Mucosa of descending colon (tissue), 3 donors: ENCODE measurements around the gene IL11RA. TPM values are rescaled to one million over a fixed set of nuclear protein-coding genes. Genes with fewer than 3 reads are reported as not detected.

ENCODE experiments used
- ATAC-seq: fragments of 200-7000 bp; cut with Tn5 transposase; one replicate; pipeline ENCODE4 v1.9.1; 2020; ENCODE audit warnings: mild to moderate bottlenecking, moderate library complexity
- DNase-seq, 3 donors: peaks; one replicate each; pipeline ENCODE4 v3.0.0-alpha.2; 2020
- H3K36me3 ChIP-seq: fragments of 200-600 bp; one replicate; pipeline ENCODE4 v1.8.0; 2021; ENCODE audit warnings: low read depth, mild to moderate bottlenecking
- H3K4me1 ChIP-seq: fragments of 200-600 bp; one replicate; pipeline ENCODE4 v1.8.0; 2021; ENCODE audit warnings: low read depth, mild to moderate bottlenecking
- H3K4me3 ChIP-seq: fragments of 200-600 bp; one replicate; pipeline ENCODE4 v1.8.0; 2021; ENCODE audit warnings: mild to moderate bottlenecking
- H3K9me3 ChIP-seq: fragments of 200-600 bp; one replicate; pipeline ENCODE4 v1.8.0; 2021; ENCODE audit warnings: mild to moderate bottlenecking
- intact Hi-C, 2 donors: fragments of 100-400 bp; cut with DNase I in 1 of 2; cut with micrococcal nuclease in 1 of 2; formaldehyde crosslinking; loops; one replicate each; pipeline versions ENCODE4 v1.11.0 to v1.11.1; 2022; cut with DNase I, micrococcal nuclease
- total RNA-seq, 3 donors: library from RNA; stranded (reverse); fragmentation: NEBNext Ultra II Directional in 2 of 3; extraction: Animal tissue kit (Norgen Biotek cat#: 25700) in 2 of 3; gene quantifications; one replicate each; pipeline versions ENCODE4 v1.2.1 to v1.2.4, GENCODE V29; 2021 to 2023
- TF ChIP-seq, protein P1 (sequence below): fragments of 200-600 bp; IDR thresholded peaks from one replicate; pipeline ENCODE4 v1.8.0; 2022; ENCODE audit warnings: antibody characterized with exemption, mild to moderate bottlenecking
- donor health status: DM: no; HTN: no; CAD: no; lungs with moderate emphysema.
- donor health status: DM: no; HTN: no; CAD: no.
- donor health status: DM: no; HTN: yes; CAD: no.

Gene IL11RA
- total RNA-seq, 3 donors from 2014 or later = 18.8 to 57.4 (median 41.0) TPM

DNA sequence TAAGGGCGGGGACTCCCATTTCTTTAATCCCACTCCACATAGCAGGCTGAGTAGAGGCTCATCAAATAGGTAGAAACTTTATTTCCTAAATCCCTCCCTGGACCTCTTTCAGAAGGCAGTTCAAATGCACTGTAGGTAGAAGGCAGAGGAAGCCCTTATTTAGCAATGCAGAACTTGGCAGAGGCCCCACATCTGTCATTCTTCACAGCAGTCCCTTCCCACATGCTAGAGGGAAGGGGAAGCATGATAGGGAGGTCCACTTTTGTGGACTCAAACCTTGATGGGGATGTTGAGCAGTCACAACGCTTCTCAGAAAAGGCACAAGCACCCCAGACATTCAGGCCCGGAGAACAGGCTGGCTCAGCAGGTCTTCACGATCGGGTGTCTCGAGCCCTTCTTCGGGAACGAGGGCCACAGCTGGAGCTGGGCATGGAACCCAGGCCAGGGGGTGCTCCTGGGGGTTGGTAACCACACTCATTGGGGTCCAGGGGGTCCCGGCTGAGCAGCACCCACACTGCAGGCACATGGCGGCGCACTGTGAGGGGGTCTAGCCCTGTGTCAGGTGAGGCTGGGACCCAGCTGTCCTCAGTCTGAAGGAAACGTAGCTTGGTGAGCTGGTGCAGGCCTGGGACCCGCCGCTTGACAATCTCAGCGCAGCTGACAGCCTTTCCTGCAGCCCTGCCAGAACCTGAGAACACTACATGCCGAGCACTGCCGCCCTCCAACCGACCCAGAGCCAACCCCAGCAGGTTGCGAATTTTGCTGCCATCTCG is 41.4 kb upstream of the IL11RA start:
- Histone ChIP-seq H3K4me3 (no peak overlapping the region), H3K4me1 (peaks cover 4% of the 10 kb centered on the region), H3K36me3 (no peaks in the 10 kb centered on the region), H3K9me3 (no peaks in the 10 kb centered on the region)
- TF ChIP-seq, protein P1, sequence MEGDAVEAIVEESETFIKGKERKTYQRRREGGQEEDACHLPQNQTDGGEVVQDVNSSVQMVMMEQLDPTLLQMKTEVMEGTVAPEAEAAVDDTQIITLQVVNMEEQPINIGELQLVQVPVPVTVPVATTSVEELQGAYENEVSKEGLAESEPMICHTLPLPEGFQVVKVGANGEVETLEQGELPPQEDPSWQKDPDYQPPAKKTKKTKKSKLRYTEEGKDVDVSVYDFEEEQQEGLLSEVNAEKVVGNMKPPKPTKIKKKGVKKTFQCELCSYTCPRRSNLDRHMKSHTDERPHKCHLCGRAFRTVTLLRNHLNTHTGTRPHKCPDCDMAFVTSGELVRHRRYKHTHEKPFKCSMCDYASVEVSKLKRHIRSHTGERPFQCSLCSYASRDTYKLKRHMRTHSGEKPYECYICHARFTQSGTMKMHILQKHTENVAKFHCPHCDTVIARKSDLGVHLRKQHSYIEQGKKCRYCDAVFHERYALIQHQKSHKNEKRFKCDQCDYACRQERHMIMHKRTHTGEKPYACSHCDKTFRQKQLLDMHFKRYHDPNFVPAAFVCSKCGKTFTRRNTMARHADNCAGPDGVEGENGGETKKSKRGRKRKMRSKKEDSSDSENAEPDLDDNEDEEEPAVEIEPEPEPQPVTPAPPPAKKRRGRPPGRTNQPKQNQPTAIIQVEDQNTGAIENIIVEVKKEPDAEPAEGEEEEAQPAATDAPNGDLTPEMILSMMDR = no peak
- DNase-seq (peak in 1 of 3 donors; percentile 62), ATAC-seq (no peak)
- intact Hi-C loops = no loop called here

DNA sequence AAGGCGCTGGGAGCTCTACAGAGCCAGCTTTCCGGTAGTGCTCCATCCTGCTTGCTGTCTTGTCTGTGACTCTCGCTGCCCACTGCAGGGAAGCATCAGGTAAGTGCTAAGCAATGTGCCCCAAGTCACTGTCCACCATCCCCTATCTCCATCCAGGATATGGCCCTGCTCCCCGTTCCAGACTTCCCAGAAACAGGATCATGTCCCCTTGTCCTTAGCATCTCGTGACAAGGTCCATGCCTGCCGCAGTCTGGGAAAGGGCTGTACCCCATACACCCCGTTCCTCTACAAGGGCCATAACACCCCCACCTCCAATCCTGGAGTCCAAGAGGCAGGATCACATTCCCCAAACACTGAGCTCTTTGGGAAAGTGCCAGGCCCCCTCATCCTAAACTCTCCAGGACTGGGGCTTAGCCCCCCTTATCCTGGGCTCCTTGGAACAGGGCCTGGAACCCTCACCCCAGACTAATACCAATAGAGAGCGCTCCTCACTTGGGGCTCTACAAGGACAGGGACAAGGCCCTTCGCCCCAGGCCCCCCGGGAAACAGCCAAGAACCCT is 40.7 kb upstream of the IL11RA start:
- H3K4me3 ChIP-seq = peak overlapping the region; percentile 48
- no peaks in the 10 kb centered on the region for H3K9me3 ChIP-seq
- TF ChIP-seq, protein P1 = no peak
- H3K36me3 ChIP-seq = no peaks in the 10 kb centered on the region
- ATAC-seq = peak; percentile 37
- intact Hi-C loops = no loop called here
- DNase-seq = peak in 1 of 3 donors; percentile 42
- peaks cover 4% of the 10 kb centered on the region for H3K4me1 ChIP-seq

DNA sequence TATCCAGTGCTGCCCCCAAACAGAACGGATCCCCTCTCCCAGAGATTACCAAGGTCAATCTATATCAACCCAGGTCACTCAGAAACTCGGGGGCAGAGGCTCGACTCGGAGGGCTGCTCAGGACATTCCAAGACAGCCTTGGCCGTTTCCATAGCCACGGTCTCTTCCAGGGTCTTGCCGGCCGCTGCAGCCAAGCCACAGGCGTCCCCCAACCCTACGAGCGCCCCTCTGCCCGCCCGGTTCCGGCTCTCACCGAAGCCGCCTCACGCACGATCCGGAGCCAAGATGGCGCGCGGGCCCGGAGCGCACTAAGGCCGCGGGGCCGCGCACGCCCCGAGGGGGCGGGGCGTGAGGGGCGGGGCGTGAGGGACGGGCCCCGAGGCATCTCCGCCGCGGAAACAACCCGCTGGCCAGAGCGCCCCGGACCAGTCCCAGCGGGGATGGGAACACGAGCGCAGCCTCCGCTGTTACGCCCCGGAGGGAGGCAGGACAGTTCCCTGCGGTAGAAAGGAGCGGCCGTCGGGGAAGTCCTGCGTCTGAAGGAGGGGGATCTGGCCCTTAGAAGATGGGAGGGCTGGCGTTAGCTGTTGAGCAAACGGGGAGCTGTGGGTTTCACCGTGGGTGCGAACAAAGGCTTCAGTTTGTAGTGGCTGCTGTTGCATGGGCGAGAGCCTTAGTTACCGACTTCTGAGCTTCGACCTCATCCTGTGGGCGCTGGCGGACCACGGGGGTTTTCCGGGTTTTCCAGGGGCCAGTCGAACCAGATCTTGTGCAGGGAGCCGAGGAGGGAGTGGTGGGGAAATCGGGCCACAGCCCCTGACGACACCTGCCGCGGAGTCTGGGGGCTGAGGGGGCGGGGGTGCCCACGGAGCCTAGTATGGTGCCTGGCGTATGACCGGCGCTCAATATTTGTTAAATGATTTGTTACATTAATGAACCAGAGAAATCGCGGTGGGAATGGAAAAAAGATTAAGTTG is 39.9 kb upstream of the IL11RA start, which contains the start of gene RPP25L:
Gene RPP25L, minus strand, starts transcription at position 287 of the 977 bp plus-strand sequence. CDS start 801 bp downstream, outside the sequence.
- TF ChIP-seq, protein P1 = no peak
- DNase-seq (peak; percentile 85 to 94 (median 90)), ATAC-seq (peak; percentile 95)
- peaks cover 4% of the 10 kb centered on the region for H3K4me1 ChIP-seq
- H3K36me3 ChIP-seq = no peaks in the 10 kb centered on the region
- intact Hi-C loops = no loop called here
- no peaks in the 10 kb centered on the region for H3K9me3 ChIP-seq
- H3K4me3 ChIP-seq = peak within 1 kb of the TSS; percentile 48

DNA sequence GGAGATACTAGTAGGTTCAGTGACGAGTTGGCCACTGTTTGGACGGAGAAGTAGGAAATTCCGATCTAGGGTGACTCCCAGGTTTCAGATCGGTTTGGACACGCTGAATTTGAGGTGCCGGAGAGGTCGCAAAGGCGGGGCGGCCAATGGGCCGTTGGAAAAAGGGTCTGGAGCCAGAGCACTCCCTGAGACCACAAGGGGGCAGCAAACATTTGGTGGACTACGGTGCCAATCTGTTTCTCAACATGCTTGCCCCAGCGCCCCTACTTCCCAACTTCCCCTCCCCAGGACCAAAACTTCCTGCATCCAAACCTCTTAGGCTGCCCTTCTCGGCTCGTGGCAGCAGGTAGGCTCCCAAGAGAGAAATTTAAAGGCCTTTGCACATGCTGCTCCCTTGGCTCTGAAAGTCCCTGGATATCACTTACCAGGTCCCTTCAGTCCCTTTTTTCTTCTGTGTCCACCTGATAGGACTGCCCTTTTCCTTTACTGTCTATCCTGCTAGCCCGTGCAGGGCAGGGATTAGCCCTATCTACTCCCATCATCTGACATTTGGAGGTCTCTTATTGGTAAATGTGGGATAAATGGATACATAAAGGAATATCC is 39.1 kb upstream of the IL11RA start:
- Histone ChIP-seq H3K9me3 (no peaks in the 10 kb centered on the region), H3K36me3 (no peaks in the 10 kb centered on the region), H3K4me3 (no peak overlapping the region), H3K4me1 (peaks cover 4% of the 10 kb centered on the region)
- DNase-seq (peak; percentile 75 to 88 (median 80)), ATAC-seq (peak; percentile 72)
- intact Hi-C loops = no loop called here
- TF ChIP-seq, protein P1 = peak; percentile 86

DNA sequence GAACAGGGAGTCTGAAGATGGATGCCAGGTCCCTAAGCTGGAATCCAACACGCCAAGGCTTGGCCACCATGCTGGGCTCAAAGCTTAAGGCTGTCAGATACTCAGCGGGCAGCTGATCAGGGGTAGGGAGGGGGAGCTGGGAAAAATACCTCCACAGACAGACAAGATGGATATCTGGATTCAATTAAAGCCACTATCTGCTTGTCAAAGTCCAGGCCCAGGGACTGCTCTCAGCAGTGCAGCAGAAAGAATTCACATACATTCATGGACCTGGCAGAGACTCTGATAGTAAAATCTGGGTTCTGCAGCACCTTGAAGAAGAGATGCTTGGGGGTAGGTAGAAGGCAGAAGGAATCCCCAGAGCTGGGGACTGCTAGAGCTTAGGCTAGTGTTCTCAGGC is 36.9 kb upstream of the IL11RA start:
- Histone ChIP-seq H3K36me3 (no peaks in the 10 kb centered on the region), H3K9me3 (no peaks in the 10 kb centered on the region), H3K4me1 (peaks cover 13% of the 10 kb centered on the region), H3K4me3 (no peak overlapping the region)
- no peak for DNase-seq
- TF ChIP-seq, protein P1 = no peak
- intact Hi-C loops = no loop called here
- ATAC-seq = no peak
